Smooth muscle cell (in vitro differentiated cells): ENCODE data around the gene IL10. TPM values are rescaled to one million over a fixed set of nuclear protein-coding genes. Genes with fewer than 3 reads are reported as not detected.

Experiments used
- DNase-seq: peaks from one replicate; lab custom pipeline; 2025; ENCODE audit not compliant: unreplicated experiment; lab: John Stamatoyannopoulos, UW
- H2AFZ ChIP-seq: fragments of 200-600 bp; sonication (generic); 2 replicates; pipeline ENCODE4 v1.6.0; 2016; ENCODE audit warnings: antibody characterized with exemption, low read depth, mild to moderate bottlenecking
- H3F3A ChIP-seq: fragments of 200-600 bp; sonication (generic); 2 replicates; pipeline ENCODE4 v1.6.0; 2017; ENCODE audit warnings: antibody characterized with exemption, low read depth
- H3K27ac ChIP-seq: fragments of 200-600 bp; sonication (generic); 2 replicates; pipeline ENCODE4 v1.5.1; 2016; ENCODE audit warnings: low read depth, mild to moderate bottlenecking
- H3K27me3 ChIP-seq: fragments of 200-600 bp; sonication (generic); 2 replicates; pipeline ENCODE4 v1.6.1; 2016; ENCODE audit warnings: low read depth, mild to moderate bottlenecking
- H3K36me3 ChIP-seq: fragments of 200-600 bp; sonication (generic); 2 replicates; pipeline ENCODE4 v1.5.1; 2016; ENCODE audit warnings: low read depth
- H3K4me1 ChIP-seq: fragments of 200-600 bp; sonication (generic); 2 replicates; pipeline ENCODE4 v1.5.1; 2016; ENCODE audit warnings: low read depth
- H3K4me2 ChIP-seq: fragments of 200-600 bp; sonication (generic); 2 replicates; pipeline ENCODE4 v1.6.0; 2016; ENCODE audit warnings: mild to moderate bottlenecking
- H3K4me3 ChIP-seq: fragments of 200-600 bp; sonication (generic); 2 replicates; pipeline ENCODE4 v1.5.1; 2016; ENCODE audit warnings: mild to moderate bottlenecking
- H3K79me2 ChIP-seq: fragments of 200-600 bp; sonication (generic); 2 replicates; pipeline ENCODE4 v1.6.0; 2016; ENCODE audit warnings: low read depth, mild to moderate bottlenecking
- H3K9ac ChIP-seq: fragments of 200-600 bp; sonication (generic); 2 replicates; pipeline ENCODE4 v1.6.0; 2016; ENCODE audit warnings: low read depth
- H3K9me3 ChIP-seq: fragments of 200-600 bp; sonication (generic); replicated peaks from 2 replicates; pipeline ENCODE4 v1.5.1; 2016; ENCODE audit warnings: low read depth
- H4K20me1 ChIP-seq: fragments of 200-600 bp; sonication (generic); 2 replicates; pipeline ENCODE4 v1.6.0; 2016; ENCODE audit warnings: low read depth
- CTCF ChIP-seq: fragments of 200-600 bp; sonication (generic); IDR thresholded peaks from 2 replicates; pipeline ENCODE4 v1.5.1; 2017; ENCODE audit warnings: borderline replicate concordance, mild to moderate bottlenecking, antibody characterized with exemption; ENCODE audit not compliant: insufficient read depth, poor library complexity, severe bottlenecking
- WGBS: methylation state at CpG from one replicate; pipeline ENCODE4 v1.1.7; 2016; ENCODE audit warnings: low lambda C conversion rate; 5-methylcytosine and 5-hydroxymethylcytosine counted together
- polyA plus RNA-seq: library from polyadenylated mRNA; unstranded; fragments of >200 nt; fragmentation: Nextera tagmentation; extraction: Ambion mirVana; gene quantifications from 2 replicates; pipeline ENCODE4 v1.2.1, GENCODE V29; 2016
- total RNA-seq: library from RNA; depleted of rRNA; stranded (reverse); fragments of >200 nt; gene quantifications from 2 replicates; pipeline ENCODE4 v1.2.3, GENCODE V29; 2014

The IL10 gene
- total and polyA plus RNA-seq, 2 experiments from 2014 or later = 1.2 to 2.2 TPM

DNA sequence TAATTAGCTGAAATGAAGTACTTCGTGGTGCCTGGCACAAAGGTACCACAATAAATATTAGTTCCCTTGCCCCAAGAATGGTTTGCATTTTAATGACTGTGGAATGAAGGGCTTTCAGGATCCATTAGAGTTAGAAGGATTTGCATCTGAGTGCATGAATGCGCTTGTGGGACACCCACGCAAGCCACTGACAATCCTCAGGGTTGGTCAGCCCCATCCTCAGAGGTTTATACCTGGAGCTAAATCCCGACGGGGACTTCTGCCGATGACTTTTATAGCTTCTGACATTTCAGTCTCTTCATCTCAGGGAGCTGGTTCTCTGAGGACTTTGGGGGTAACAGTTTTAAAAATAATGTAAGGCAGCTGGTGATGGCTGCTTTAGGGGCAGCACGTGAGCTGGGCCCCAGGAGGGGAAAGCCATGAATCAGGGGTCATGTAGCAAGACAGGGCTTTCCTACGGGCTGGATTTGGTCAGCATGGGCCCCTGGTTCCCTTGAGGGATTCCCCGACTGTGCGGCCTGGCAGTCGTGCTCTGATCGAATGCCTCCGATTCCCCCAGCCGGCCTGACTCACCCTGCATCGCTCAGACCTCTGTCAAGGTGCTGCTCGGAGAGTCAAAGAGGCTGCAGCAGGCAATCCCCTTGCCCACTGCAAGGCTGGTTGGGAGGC lies 20.8 kb upstream of the IL10 start:
- peak overlapping the region; percentile 87 for H3K27ac ChIP-seq
- H3K4me3 ChIP-seq = no peak overlapping the region
- peaks cover 3% of the 10 kb centered on the region for H3K4me1 ChIP-seq
- no peaks in the 10 kb centered on the region for H3K36me3 ChIP-seq
- H3K79me2 ChIP-seq = no peaks in the 10 kb centered on the region
- TF ChIP-seq CTCF = no peak
- WGBS = 65% methylated on average over 16 of the region's 16 CpGs
- H3F3A ChIP-seq = peaks cover 8% of the 10 kb centered on the region
- H3K9me3 ChIP-seq = no peaks in the 10 kb centered on the region
- no peaks in the 10 kb centered on the region for H4K20me1 ChIP-seq
- H3K9ac ChIP-seq = peak overlapping the region; percentile 50
- DNase-seq = no peak
- peak overlapping the region; percentile 69 for H3K4me2 ChIP-seq
- no peaks in the 10 kb centered on the region for H3K27me3 ChIP-seq
- no peak overlapping the region for H2AFZ ChIP-seq

DNA sequence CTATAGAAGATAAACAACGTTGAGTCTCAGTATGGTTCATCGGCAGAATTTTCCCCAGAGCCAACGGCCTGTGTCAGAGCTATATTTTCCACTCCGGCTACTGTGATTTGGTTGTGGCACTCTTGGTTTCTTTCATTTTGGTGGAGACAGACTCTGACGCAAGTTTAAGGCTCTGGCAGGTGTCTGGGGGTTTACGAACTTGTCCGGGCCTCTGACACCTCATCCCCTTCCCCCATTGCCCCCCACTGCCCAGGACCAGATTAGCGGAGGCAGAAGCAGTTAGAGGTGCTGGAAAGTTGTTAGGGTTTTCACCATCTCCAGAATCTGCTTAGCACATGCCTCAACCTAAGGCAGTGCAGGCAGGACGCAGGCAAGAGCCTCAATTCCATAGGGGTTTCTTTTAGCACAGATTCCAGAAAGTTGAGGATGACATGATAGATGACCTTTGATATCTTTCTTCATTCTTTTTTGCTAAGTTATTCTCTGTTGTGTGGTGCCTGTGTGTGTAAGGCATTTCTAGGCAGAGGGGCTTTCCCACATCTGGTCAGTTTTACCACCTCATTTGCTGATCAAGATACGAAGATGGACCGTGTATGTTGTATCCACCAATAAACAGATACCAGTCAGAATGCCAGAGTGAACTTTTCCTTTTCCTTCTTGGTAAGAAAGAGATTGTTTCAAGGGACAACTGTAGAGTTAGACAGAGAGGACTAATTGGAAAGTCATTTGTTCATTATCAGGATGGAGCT lies 18.4 kb upstream of the IL10 start:
- no peak overlapping the region for H3K9ac ChIP-seq
- WGBS = 91% methylated on average over 11 of the region's 11 CpGs
- no peak for DNase-seq
- no peak for TF ChIP-seq CTCF
- H3K4me1 ChIP-seq = peaks cover 3% of the 10 kb centered on the region
- no peaks in the 10 kb centered on the region for H3K36me3 ChIP-seq
- peaks cover 8% of the 10 kb centered on the region for H3F3A ChIP-seq
- H2AFZ ChIP-seq = no peak overlapping the region
- peak overlapping the region; percentile 87 for H3K27ac ChIP-seq
- no peaks in the 10 kb centered on the region for H3K79me2 ChIP-seq
- no peaks in the 10 kb centered on the region for H3K27me3 ChIP-seq
- peak overlapping the region; percentile 27 for H3K4me2 ChIP-seq
- H3K9me3 ChIP-seq = no peaks in the 10 kb centered on the region
- H4K20me1 ChIP-seq = no peaks in the 10 kb centered on the region
- H3K4me3 ChIP-seq = no peak overlapping the region

- WGBS = 93% methylated on average over 3 of the region's 3 CpGs
- no peak overlapping the region for H3K9ac ChIP-seq
- H3K36me3 ChIP-seq = no peaks in the 10 kb centered on the region
- H3K9me3 ChIP-seq = no peaks in the 10 kb centered on the region
- no peaks in the 10 kb centered on the region for H3K27me3 ChIP-seq
- no peak for DNase-seq
- no peak overlapping the region for H3K4me2 ChIP-seq
- H3K27ac ChIP-seq = no peak overlapping the region
- no peak overlapping the region for H2AFZ ChIP-seq
- H3K79me2 ChIP-seq = no peaks in the 10 kb centered on the region
- H4K20me1 ChIP-seq = no peaks in the 10 kb centered on the region
- H3K4me1 ChIP-seq = peaks cover 3% of the 10 kb centered on the region
- peaks cover 8% of the 10 kb centered on the region for H3F3A ChIP-seq
- no peak for TF ChIP-seq CTCF
- no peak overlapping the region for H3K4me3 ChIP-seq
Measured at GRCh38 chr1:206788487-206789050, 16.3 kb upstream of the IL10 start.
